WTC11 (cell line): Measurements from ENCODE around the gene GAL3ST1. TPM values are rescaled to one million over a fixed set of nuclear protein-coding genes. Genes with fewer than 3 reads are reported as not detected.

Experiments used
- ATAC-seq: fragments of 200-7000 bp; cut with Tn5 transposase; 2 replicates; pipeline ENCODE4 v1.10.0; 2021; ENCODE audit warnings: mild to moderate bottlenecking, moderate library complexity
- CTCF ChIA-PET: fragments of 300-600 bp; sonication (Branson Sonifier 250); formaldehyde crosslinking; loops from one replicate; lab custom pipeline; 2021; ENCODE audit warnings: antibody characterized with exemption; lab: Charles Lee
- POLR2A ChIA-PET: fragments of 350-600 bp; sonication (Branson Sonifier 250); formaldehyde crosslinking; loops from one replicate; lab custom pipeline; 2021; ENCODE audit warnings: antibody characterized with exemption; lab: Charles Lee
- DNase-seq: peaks from one replicate; pipeline ENCODE4 v3.0.0; 2021; ENCODE audit warnings: low spot score
- H3K27ac Mint-ChIP-seq: 2 replicates; pipeline ENCODE4 v1.8.0; 2021; ENCODE audit warnings: mixed read lengths
- H3K27me3 Mint-ChIP-seq: 2 replicates; pipeline ENCODE4 v1.8.0; 2021; ENCODE audit warnings: low read depth, mild to moderate bottlenecking, moderate library complexity, mixed read lengths
- H3K36me3 Mint-ChIP-seq: 2 replicates; pipeline ENCODE4 v1.8.0; 2021; ENCODE audit warnings: mixed read lengths
- H3K4me1 Mint-ChIP-seq: 2 replicates; pipeline ENCODE4 v1.8.0; 2022; ENCODE audit warnings: mixed read lengths
- H3K4me3 Mint-ChIP-seq: 2 replicates; pipeline ENCODE4 v1.8.0; 2021; ENCODE audit warnings: mild to moderate bottlenecking, moderate library complexity, mixed read lengths
- H3K9me3 Mint-ChIP-seq: 2 replicates; pipeline ENCODE4 v1.8.0; 2021; ENCODE audit warnings: mixed read lengths
- CBFB ChIP-seq: sonication (generic); formaldehyde crosslinking; IDR thresholded peaks from 2 replicates; pipeline ENCODE4 v1.8.1; 2022; ENCODE audit warnings: mild to moderate bottlenecking, low read depth, missing genetic modification reagents
- CREB1 ChIP-seq: sonication (generic); formaldehyde crosslinking; IDR thresholded peaks from 2 replicates; pipeline ENCODE4 v1.8.0; 2023; ENCODE audit warnings: mild to moderate bottlenecking, missing genetic modification reagents
- ESRRA ChIP-seq: sonication (generic); formaldehyde crosslinking; IDR thresholded peaks from 2 replicates; pipeline ENCODE4 v1.8.1; 2022; ENCODE audit warnings: mild to moderate bottlenecking, missing genetic modification reagents, borderline replicate concordance
- ETV6 ChIP-seq: sonication (generic); formaldehyde crosslinking; IDR thresholded peaks from 2 replicates; pipeline ENCODE4 v1.8.1; 2022; ENCODE audit warnings: mild to moderate bottlenecking, missing genetic modification reagents
- FOXJ3 ChIP-seq: sonication (generic); formaldehyde crosslinking; IDR thresholded peaks from 2 replicates; pipeline ENCODE4 v1.9.0; 2021; ENCODE audit warnings: missing genetic modification reagents, mild to moderate bottlenecking, borderline replicate concordance
- FOXP1 ChIP-seq: sonication (generic); formaldehyde crosslinking; IDR thresholded peaks from 2 replicates; pipeline ENCODE4 v1.8.0; 2022; ENCODE audit warnings: missing genetic modification reagents, mild to moderate bottlenecking, moderate library complexity, borderline replicate concordance
- HMGA2 ChIP-seq: fragments of 250-450 bp; sonication (Bioruptor Pico); IDR thresholded peaks from 2 replicates; pipeline ENCODE4 v1.4.0; 2021; ENCODE audit warnings: mild to moderate bottlenecking, moderate library complexity
- JAZF1 ChIP-seq: fragments of 250-450 bp; sonication (Bioruptor Pico); IDR thresholded peaks from 2 replicates; pipeline ENCODE4 v1.9.0; 2021; ENCODE audit warnings: moderate library complexity, mild to moderate bottlenecking, inconsistent platforms
- MYBL2 ChIP-seq: sonication (generic); formaldehyde crosslinking; IDR thresholded peaks from 2 replicates; pipeline ENCODE4 v1.8.1; 2023; ENCODE audit warnings: mild to moderate bottlenecking, moderate library complexity, missing genetic modification reagents
- NR1H2 ChIP-seq: sonication (generic); formaldehyde crosslinking; IDR thresholded peaks from 2 replicates; pipeline ENCODE4 v1.9.0; 2021; ENCODE audit warnings: mild to moderate bottlenecking, moderate library complexity, missing genetic modification reagents
- NR3C1 ChIP-seq: sonication (generic); formaldehyde crosslinking; conservative IDR thresholded peaks from 2 replicates; pipeline ENCODE4 v1.8.1; 2023; ENCODE audit warnings: low read depth, mild to moderate bottlenecking, missing genetic modification reagents
- RELA ChIP-seq: sonication (generic); formaldehyde crosslinking; IDR thresholded peaks from 2 replicates; pipeline ENCODE4 v1.8.1; 2022; ENCODE audit warnings: missing genetic modification reagents, mild to moderate bottlenecking, borderline replicate concordance
- SOX15 ChIP-seq: fragments of 250-450 bp; sonication (Bioruptor Pico); IDR thresholded peaks from 2 replicates; pipeline ENCODE4 v1.9.0; 2021; ENCODE audit warnings: mild to moderate bottlenecking
- SP1 ChIP-seq: sonication (generic); formaldehyde crosslinking; conservative IDR thresholded peaks from 2 replicates; pipeline ENCODE4 v1.8.1; 2022; ENCODE audit warnings: missing genetic modification reagents
- TEAD1 ChIP-seq: sonication (generic); formaldehyde crosslinking; IDR thresholded peaks from 2 replicates; pipeline ENCODE4 v1.8.0; 2022; ENCODE audit warnings: mild to moderate bottlenecking, missing genetic modification reagents
- ZNF219 ChIP-seq: sonication (generic); formaldehyde crosslinking; IDR thresholded peaks from 2 replicates; pipeline ENCODE4 v1.8.0; 2023; ENCODE audit warnings: missing genetic modification reagents, mild to moderate bottlenecking, borderline replicate concordance
- ZNF317 ChIP-seq: sonication (generic); formaldehyde crosslinking; IDR thresholded peaks from 2 replicates; pipeline ENCODE4 v1.8.1; 2023; ENCODE audit warnings: low read depth, mild to moderate bottlenecking, moderate library complexity, missing genetic modification reagents, borderline replicate concordance
- total RNA-seq: library from RNA; stranded (reverse); gene quantifications from 3 replicates; pipeline ENCODE4 v1.2.3, GENCODE V29; 2021
- TF ChIP-seq, protein P1 (sequence below): sonication (generic); formaldehyde crosslinking; IDR thresholded peaks from 2 replicates; pipeline ENCODE4 v1.8.1; 2022; ENCODE audit warnings: low read depth, missing genetic modification reagents, borderline replicate concordance
- TF ChIP-seq, protein P2 (sequence below): sonication (generic); formaldehyde crosslinking; IDR thresholded peaks from 2 replicates; pipeline ENCODE4 v1.8.0; 2023; ENCODE audit warnings: mild to moderate bottlenecking, missing genetic modification reagents
- TF ChIP-seq, protein P3 (sequence below): fragments of 250-450 bp; sonication (Bioruptor Pico); IDR thresholded peaks from 2 replicates; pipeline ENCODE4 v1.8.0; 2021; ENCODE audit warnings: mild to moderate bottlenecking
- TF ChIP-seq, protein P4 (sequence below): sonication (generic); formaldehyde crosslinking; IDR thresholded peaks from 2 replicates; pipeline ENCODE4 v1.8.1; 2023; ENCODE audit warnings: mild to moderate bottlenecking, missing genetic modification reagents

The GAL3ST1 gene
- total RNA-seq, 1 experiment from 2014 or later: 11.0 TPM

DNA sequence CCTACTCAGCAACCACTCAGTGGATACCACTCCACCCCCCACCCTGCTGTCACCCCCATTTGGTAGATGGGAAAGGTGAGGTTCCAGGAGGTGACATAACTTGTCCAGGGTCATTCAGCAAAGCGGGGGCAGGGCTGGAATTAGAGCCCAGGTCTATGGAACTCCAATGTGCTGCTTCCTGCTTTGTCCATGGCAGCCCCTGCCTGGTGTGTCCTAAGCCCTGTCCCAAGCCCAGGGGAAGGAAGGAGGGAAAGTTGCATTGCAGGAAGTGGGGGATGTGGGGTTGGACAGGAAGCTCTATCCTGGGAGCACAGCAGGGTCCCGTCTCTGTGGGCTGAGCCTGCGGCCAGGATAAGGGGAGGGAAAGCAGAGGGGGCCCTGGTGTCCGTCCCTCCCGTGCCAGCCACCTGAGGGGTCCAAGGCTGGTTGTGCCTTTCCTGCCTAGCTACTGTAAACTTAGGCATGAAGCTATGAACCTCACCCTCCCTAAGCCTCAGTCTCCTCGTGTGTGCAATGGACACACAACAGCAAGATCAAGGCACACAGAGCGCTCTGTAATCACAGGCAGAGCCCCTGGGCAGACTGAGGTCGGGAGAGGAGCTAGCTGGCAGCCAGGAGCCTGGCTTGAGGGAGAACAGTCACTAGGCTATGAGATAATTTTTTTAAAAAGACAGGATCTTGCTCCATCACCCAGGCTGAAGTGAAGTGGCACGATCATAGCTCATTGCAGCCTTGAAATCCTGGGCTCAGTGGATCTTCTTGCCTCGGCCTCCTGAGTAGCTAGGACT is 12.9 kb downstream of the GAL3ST1 start:
- peak; percentile 45 for DNase-seq
- Mint-ChIP-seq H3K4me1 (peaks cover 45% of the 10 kb centered on the region), H3K27ac (peak overlapping the region; percentile 66), H3K27me3 (no peaks in the 10 kb centered on the region; the same call in none of the 2 replicates), H3K4me3 (no peak overlapping the region), H3K9me3 (no peaks in the 10 kb centered on the region), H3K36me3 (no peaks in the 10 kb centered on the region)
- ChIA-PET CTCF (interaction anchor here (0.7 to 2.1 kb wide), 9 partner anchors 10 to 135 kb away, joined by 3 to 8 read pairs (median 7); partner anchors contain the start of genes GAL3ST1 and PES1), POLR2A (interaction anchor here (1.0 kb wide), 1 partner anchor 45 kb away, joined by 3 read pairs; the partner anchor contains the start of gene TCN2)
- peak; percentile 80 for ATAC-seq
- TF ChIP-seq TEAD1 (peak; percentile 69; the same call in 1 of the 2 replicates), ZNF219 (no peak), CREB1 (CRISPR knock-in tag) (no peak), ETV6 (CRISPR knock-in tag) (peak; percentile 86), JAZF1 (CRISPR knock-in tag) (no peak), MYBL2 (no peak), HMGA2 (CRISPR knock-in tag) (no peak), FOXP1 (CRISPR knock-in tag) (no peak), NR1H2 (CRISPR knock-in tag) (no peak), RELA (CRISPR knock-in tag) (no peak), ESRRA (0 out of 2 replicates have a peak, but pooled peaks have one; percentile 68), ZNF317 (no peak), CBFB (CRISPR knock-in tag) (no peak), SP1 (CRISPR knock-in tag) (0 out of 2 replicates have a peak, but pooled peaks have one; percentile 37), NR3C1 (CRISPR knock-in tag) (no peak), FOXJ3 (CRISPR knock-in tag) (no peak), SOX15 (no peak)
- TF ChIP-seq, protein P1, sequence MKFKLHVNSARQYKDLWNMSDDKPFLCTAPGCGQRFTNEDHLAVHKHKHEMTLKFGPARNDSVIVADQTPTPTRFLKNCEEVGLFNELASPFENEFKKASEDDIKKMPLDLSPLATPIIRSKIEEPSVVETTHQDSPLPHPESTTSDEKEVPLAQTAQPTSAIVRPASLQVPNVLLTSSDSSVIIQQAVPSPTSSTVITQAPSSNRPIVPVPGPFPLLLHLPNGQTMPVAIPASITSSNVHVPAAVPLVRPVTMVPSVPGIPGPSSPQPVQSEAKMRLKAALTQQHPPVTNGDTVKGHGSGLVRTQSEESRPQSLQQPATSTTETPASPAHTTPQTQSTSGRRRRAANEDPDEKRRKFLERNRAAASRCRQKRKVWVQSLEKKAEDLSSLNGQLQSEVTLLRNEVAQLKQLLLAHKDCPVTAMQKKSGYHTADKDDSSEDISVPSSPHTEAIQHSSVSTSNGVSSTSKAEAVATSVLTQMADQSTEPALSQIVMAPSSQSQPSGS (CRISPR knock-in tag): no peak
- TF ChIP-seq, protein P2, sequence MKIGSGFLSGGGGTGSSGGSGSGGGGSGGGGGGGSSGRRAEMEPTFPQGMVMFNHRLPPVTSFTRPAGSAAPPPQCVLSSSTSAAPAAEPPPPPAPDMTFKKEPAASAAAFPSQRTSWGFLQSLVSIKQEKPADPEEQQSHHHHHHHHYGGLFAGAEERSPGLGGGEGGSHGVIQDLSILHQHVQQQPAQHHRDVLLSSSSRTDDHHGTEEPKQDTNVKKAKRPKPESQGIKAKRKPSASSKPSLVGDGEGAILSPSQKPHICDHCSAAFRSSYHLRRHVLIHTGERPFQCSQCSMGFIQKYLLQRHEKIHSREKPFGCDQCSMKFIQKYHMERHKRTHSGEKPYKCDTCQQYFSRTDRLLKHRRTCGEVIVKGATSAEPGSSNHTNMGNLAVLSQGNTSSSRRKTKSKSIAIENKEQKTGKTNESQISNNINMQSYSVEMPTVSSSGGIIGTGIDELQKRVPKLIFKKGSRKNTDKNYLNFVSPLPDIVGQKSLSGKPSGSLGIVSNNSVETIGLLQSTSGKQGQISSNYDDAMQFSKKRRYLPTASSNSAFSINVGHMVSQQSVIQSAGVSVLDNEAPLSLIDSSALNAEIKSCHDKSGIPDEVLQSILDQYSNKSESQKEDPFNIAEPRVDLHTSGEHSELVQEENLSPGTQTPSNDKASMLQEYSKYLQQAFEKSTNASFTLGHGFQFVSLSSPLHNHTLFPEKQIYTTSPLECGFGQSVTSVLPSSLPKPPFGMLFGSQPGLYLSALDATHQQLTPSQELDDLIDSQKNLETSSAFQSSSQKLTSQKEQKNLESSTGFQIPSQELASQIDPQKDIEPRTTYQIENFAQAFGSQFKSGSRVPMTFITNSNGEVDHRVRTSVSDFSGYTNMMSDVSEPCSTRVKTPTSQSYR (CRISPR knock-in tag): peak; percentile 79; the same call in 1 of the 2 replicates
- TF ChIP-seq, protein P3, sequence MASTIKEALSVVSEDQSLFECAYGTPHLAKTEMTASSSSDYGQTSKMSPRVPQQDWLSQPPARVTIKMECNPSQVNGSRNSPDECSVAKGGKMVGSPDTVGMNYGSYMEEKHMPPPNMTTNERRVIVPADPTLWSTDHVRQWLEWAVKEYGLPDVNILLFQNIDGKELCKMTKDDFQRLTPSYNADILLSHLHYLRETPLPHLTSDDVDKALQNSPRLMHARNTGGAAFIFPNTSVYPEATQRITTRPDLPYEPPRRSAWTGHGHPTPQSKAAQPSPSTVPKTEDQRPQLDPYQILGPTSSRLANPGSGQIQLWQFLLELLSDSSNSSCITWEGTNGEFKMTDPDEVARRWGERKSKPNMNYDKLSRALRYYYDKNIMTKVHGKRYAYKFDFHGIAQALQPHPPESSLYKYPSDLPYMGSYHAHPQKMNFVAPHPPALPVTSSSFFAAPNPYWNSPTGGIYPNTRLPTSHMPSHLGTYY: no peak
- TF ChIP-seq, protein P4, sequence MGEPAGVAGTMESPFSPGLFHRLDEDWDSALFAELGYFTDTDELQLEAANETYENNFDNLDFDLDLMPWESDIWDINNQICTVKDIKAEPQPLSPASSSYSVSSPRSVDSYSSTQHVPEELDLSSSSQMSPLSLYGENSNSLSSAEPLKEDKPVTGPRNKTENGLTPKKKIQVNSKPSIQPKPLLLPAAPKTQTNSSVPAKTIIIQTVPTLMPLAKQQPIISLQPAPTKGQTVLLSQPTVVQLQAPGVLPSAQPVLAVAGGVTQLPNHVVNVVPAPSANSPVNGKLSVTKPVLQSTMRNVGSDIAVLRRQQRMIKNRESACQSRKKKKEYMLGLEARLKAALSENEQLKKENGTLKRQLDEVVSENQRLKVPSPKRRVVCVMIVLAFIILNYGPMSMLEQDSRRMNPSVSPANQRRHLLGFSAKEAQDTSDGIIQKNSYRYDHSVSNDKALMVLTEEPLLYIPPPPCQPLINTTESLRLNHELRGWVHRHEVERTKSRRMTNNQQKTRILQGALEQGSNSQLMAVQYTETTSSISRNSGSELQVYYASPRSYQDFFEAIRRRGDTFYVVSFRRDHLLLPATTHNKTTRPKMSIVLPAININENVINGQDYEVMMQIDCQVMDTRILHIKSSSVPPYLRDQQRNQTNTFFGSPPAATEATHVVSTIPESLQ (CRISPR knock-in tag): no peak
